Islet of Langerhans (tissue), 1 donor: ENCODE measurements around the gene CD177.
"Not testable (repeated sequence)": the region's sequence is repeated elsewhere in the genome, so short reads cannot be mapped to it uniquely, and the experiment has no call there.

Experiments
- FAIRE-seq: peaks from one replicate; lab custom pipeline; 2011; peaks lifted over from hg19 to GRCh38; lab: Jason Lieb, UNC

Gene CD177

GRCh38 chr19:43332058-43332922 is 21.2 kb upstream of the CD177 start:
- FAIRE-seq = no peak

GRCh38 chr19:43336508-43336907 is 17.0 kb upstream of the CD177 start:
- not testable (repeated sequence) for FAIRE-seq

GRCh38 chr19:43337737-43338136 is 15.7 kb upstream of the CD177 start:
- FAIRE-seq = no peak

- no peak for FAIRE-seq
These were observed 15.0 kb upstream of the CD177 start for GRCh38 chr19:43338530-43338929.

- not testable (repeated sequence) for FAIRE-seq
These were observed 14.1 kb upstream of the CD177 start for GRCh38 chr19:43339243-43339930.

- not testable (repeated sequence) for FAIRE-seq
These were observed 13.4 kb upstream of the CD177 start for GRCh38 chr19:43340101-43340500.

GRCh38 chr19:43341098-43341497 is 12.4 kb upstream of the CD177 start:
- FAIRE-seq = not testable (repeated sequence)

GRCh38 chr19:43342104-43342503 is 11.4 kb upstream of the CD177 start:
- FAIRE-seq = not testable (repeated sequence)

- FAIRE-seq = not testable (repeated sequence)
These were observed 9.1 kb upstream of the CD177 start for GRCh38 chr19:43344347-43344925.

GRCh38 chr19:43349813-43350212 is 3.7 kb upstream of the CD177 start:
- FAIRE-seq = not testable (repeated sequence)

- no peak for FAIRE-seq
These were observed 1.3 kb upstream of the CD177 start for GRCh38 chr19:43351998-43352746.

- FAIRE-seq = no peak
These were observed 780 bp downstream of the CD177 start for GRCh38 chr19:43354305-43354627.

GRCh38 chr19:43356749-43357148 is 3.3 kb downstream of the CD177 start:
- FAIRE-seq = not testable (repeated sequence)

GRCh38 chr19:43362179-43362578 is 8.7 kb downstream of the CD177 start:
- no peak for FAIRE-seq

GRCh38 chr19:43362745-43363144 is 9.3 kb downstream of the CD177 start:
- FAIRE-seq = no peak

GRCh38 chr19:43365677-43366076 is 12.2 kb downstream of the CD177 start:
- not testable (repeated sequence) for FAIRE-seq

GRCh38 chr19:43367822-43368221 is 14.3 kb downstream of the CD177 start:
- FAIRE-seq = no peak

GRCh38 chr19:43368897-43369296 is 15.4 kb downstream of the CD177 start:
- FAIRE-seq = not testable (repeated sequence)

GRCh38 chr19:43371909-43372308 is 18.4 kb downstream of the CD177 start:
- FAIRE-seq = no peak

- FAIRE-seq = no peak
These were observed 19.0 kb downstream of the CD177 start for GRCh38 chr19:43372462-43372861.

GRCh38 chr19:43377624-43378023 is 24.1 kb downstream of the CD177 start:
- not testable (repeated sequence) for FAIRE-seq

GRCh38 chr19:43380008-43380407 is 26.5 kb downstream of the CD177 start:
- FAIRE-seq = no peak
